ENCODE measurements around the gene RUFY4. TPM values are rescaled to one million over a fixed set of nuclear protein-coding genes. Genes with fewer than 3 reads are reported as not detected.
"Not testable (repeated sequence)": the region's sequence is repeated elsewhere in the genome, so short reads cannot be mapped to it uniquely, and the experiment has no call there.

Gene RUFY4
- total RNA-seq, 1 donor from 2014 or later, result not detected

DNA sequence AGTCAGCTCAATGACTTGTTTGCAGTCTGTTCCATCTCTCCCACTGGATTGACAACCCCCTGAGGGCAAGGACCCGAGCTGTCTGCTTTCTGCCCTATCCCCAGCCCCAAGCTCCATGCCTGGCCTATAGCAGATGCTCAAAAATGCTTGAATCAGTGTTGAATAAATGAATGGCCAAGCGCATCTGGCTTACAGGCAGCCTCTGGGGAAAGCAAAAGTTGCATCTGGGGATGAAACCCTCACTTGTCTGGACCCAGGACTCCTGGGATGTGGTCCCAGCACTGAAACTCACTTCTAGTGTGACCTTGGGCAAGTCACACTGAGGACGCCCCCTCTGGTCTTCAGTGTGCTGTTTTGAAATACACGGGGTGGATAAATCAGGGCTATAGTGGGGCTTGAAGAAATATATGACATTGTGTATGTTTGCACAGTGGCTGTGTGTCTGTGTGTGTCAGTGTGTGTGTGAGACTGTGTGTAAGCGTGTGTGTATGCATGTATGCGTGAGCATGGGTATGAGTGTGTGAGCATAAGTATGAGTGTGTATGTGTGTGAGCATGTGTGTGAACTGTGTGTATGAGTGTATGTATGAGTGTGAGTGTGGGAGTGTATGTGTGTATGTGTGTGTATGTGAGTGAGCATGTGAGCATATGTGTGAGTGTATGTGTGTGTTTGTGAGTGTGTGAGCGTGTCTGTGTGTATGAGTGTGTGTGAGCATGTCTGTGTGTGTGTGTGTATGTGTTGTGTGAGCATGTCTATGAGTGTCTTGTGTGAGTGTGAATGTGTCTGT, 38.5 kb upstream of the RUFY4 start:
- FAIRE-seq, result no peak
- DNase-seq (ENCODE audit: low spot score in 2 of 2), result no peak

DNA sequence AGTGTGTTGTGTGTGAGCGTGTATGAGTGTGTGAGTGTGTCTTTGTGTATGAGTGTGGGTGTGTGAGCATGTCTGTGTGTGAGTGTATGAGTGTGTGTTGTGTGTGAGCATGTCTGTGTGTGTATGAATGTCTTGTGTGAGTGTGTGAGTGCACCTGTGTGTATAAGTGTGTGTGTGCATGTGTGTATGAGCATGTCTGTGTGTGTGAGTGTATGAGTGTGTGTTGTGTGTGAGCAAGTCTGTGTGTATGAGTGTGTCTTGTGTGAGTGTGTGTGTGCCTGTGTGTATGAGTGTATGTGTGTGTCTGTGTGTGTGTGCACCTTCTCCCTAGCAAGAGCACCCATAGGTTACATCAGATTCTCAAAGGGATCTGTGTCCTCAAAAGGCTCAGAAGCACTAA, 37.8 kb upstream of the RUFY4 start:
- DNase-seq (ENCODE audit: low spot score in 2 of 2) (no peak), FAIRE-seq (no peak)

DNA sequence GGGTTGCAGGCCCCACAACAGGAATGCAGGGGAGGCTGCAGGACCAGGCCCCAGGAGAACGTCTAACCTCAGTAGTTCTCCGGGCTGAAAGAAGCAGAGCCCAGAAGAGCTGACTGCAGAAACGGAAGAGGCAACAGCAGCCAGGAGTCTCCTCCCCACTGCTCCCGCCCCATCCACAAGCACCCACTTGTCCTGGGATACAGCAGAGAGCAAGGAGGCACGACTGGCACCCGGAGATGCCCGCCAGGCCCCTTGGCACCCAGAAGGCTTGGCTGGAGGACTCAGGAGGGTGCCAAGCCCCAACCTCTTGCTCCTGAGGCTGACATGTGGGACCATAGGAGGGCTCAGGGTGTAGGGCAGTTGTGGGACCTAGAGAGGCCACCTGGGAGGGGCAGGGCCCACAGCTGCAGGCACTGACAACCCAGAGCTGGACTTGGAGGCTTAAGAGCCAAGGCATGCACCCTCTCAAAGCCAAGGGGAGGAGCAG, 37.2 kb upstream of the RUFY4 start:
- DNase-seq (ENCODE audit: low spot score in 2 of 2) (no peak), FAIRE-seq (no peak)

GRCh38 chr2:218032336-218033171, 36.5 kb upstream of the RUFY4 start:
- DNase-seq (ENCODE audit: low spot score in 2 of 2) (no peak), FAIRE-seq (no peak)

DNA sequence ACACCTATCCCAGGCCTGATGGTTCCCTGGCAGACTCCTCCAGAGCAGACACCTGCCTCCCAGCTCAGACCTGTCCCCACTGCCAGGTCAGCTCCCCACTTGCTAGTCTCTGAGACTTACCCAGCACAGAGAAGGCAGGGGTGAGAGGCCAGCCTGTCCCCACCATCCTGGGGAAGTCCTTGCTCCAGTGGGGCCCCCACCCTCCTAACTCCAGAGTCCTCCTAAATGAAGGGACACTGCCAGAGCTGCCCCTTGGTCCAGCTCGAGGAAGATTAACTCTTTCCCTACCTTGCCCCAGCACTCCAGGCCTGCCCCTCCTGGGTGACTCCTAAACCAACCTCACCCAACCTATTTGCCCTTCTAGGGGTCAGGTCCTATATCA, 35.9 kb upstream of the RUFY4 start:
- FAIRE-seq, result no peak
- no peak for DNase-seq (ENCODE audit: low spot score in 2 of 2)

GRCh38 chr2:218033590-218034496, 35.2 kb upstream of the RUFY4 start:
- FAIRE-seq, result no peak
- DNase-seq (ENCODE audit: low spot score in 2 of 2), result no peak

- FAIRE-seq, result not testable (repeated sequence)
- peak; percentile 57 to 77 for DNase-seq (ENCODE audit: low spot score in 2 of 2)
Observed at GRCh38 chr2:218034497-218035213, 34.4 kb upstream of the RUFY4 start.

DNA sequence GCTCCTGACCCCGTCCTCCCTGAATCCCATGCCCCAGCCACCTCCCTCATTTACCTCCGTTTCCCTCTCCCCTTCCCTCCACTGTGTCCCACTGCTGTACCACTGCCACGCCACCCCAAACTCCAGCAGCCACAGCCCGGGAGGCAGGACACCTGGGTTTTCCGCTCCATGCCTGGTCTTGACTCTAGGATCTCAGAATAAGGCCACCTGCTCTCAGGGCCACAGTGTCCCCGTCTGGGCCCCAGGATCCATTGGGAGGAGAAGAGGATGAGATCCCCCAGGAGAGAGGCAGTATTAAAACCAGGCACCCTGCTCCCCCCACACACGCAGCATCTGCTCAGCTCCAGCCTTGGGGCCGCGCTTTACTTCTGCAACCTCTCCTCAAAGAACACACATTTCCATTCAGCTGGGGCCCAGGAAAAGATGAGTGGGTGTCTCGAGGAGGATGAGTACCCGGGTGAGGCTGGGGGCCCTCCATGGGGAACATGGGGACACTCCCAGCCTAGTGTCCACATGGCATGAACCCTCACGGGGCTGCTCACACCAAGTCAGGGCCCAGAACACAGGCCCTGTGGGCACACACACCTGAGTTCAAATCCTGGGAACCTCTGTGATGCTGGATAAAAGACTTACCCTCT, 33.5 kb upstream of the RUFY4 start:
- FAIRE-seq (no peak), DNase-seq (ENCODE audit: low spot score in 2 of 2) (no peak)

GRCh38 chr2:218036371-218036770, 32.7 kb upstream of the RUFY4 start:
- FAIRE-seq, result no peak
- no peak for DNase-seq (ENCODE audit: low spot score in 2 of 2)

- FAIRE-seq (no peak), DNase-seq (ENCODE audit: low spot score in 2 of 2) (no peak)
Observed at GRCh38 chr2:218039171-218039570, 29.9 kb upstream of the RUFY4 start.

- FAIRE-seq (no peak), DNase-seq (ENCODE audit: low spot score in 2 of 2) (no peak)
Observed at GRCh38 chr2:218040883-218041282, 28.2 kb upstream of the RUFY4 start.

- DNase-seq (ENCODE audit: low spot score in 2 of 2) (no peak), FAIRE-seq (no peak)
Observed at GRCh38 chr2:218041302-218042168, 27.5 kb upstream of the RUFY4 start.

DNA sequence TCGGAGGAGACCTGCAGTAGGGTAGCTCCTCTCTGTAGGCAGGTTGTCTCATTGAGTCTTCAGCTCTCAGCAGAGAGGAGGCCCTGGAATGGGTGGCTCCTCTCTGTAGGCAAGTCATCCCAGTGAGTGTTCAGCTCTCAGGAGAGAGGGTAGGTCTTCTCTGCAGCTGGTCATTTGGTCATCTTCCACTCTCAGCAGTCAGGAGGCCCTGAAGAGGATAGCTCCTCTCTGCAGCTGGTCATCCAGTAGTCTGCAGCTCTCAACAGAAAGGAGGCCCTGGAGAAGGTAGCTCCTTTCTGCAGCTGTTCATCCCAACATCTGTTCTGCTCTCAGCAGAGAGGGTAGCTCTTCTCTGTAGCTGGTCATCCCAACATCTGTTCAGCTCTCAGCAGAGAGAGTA, 26.0 kb upstream of the RUFY4 start:
- DNase-seq (ENCODE audit: low spot score in 2 of 2) (no peak), FAIRE-seq (no peak)

GRCh38 chr2:218043701-218044109, 25.3 kb upstream of the RUFY4 start:
- DNase-seq (ENCODE audit: low spot score in 2 of 2), result no peak
- no peak for FAIRE-seq

DNA sequence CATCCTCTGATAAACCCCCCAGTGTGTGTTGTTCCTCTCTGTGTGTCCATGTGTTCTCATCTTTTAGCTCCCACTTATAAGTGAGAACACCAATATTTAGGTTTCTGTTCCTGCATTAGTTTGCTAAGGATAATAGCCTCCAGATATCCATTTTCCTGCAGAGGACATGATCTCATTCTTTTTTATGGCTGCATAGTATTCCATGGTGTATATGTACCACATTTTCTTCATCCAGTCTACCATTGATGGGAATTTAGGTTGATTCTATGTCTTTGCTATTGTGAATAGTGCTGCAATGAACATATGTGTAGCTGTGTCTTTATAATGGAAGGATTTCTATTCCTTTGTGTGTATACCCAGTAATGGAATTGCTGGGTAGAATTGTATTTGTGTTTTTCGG, 24.5 kb upstream of the RUFY4 start:
- DNase-seq (ENCODE audit: low spot score in 2 of 2); FAIRE-seq: not testable (repeated sequence)

DNA sequence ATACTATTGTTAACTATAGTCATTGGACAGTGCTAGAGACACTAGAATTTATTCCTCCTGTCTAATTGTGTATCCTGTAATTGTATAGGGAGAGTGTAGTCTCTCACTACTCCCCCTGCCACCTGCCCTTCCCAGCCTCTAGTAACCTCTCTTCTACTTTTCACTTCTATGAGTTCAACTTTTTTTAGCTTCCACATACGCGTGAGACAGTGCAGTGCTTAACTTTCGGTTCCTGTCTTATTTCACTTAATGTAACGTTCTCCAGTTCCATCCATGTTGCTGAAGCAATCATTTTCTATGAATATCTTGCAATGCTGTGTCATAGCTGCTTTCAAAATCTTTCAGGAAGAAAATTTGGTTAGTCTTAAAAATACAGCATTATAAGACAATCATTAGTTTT, 22.8 kb upstream of the RUFY4 start:
- DNase-seq (ENCODE audit: low spot score in 2 of 2), result no peak
- no peak for FAIRE-seq

GRCh38 chr2:218047536-218048225, 21.4 kb upstream of the RUFY4 start:
- no peak for DNase-seq (ENCODE audit: low spot score in 2 of 2)
- FAIRE-seq, result no peak

DNA sequence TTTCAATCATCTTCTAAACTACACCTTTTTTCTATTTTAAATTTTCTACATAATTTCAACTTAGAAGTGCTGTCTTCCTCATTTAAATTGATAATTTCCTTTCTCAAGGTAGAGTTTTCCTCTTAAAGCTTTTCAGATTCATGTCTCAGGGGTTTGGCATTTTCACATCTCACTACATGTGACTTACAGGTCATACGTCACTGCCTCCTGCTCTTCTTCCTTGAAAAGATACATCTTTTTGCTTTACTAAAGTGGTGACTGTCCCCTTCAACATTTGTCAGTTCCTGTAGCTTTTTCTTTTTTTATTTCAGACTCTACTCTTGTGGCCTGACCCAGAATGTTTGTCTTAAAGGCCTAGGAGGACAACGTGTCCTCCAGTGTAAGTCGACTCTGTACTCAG, 17.1 kb upstream of the RUFY4 start:
- FAIRE-seq (no peak), DNase-seq (ENCODE audit: low spot score in 2 of 2) (no peak)
